GM13977 (cell line): ENCODE measurements around the gene LIPC.

Experiments
- DNase-seq: peaks from one replicate; pipeline ENCODE4 v3.0.0; 2012; ENCODE audit warnings: low spot score
- CTCF ChIP-seq: IDR thresholded peaks from 2 replicates; pipeline ENCODE4 v1.5.1; 2012; ENCODE audit warnings: mild to moderate bottlenecking, control low read depth; ENCODE audit not compliant: insufficient read depth; ENCODE audit errors: extremely low read depth, missing control alignments
- in situ Hi-C: fragments of 300-500 bp; cut with MboI; formaldehyde crosslinking; loops from one replicate; pipeline ENCODE4 v1.12.0; 2022; ENCODE audit warnings: low sequenced_read_pairs, low pct_unique_long_range_greater_than_20kb, mixed read lengths, inconsistent platforms; ENCODE audit not compliant: unreplicated experiment

The LIPC gene

GRCh38 chr15:58608129-58608590 is 176.4 kb downstream of the LIPC start:
- in situ Hi-C loops = no loop called here
- no peak for TF ChIP-seq CTCF

GRCh38 chr15:58608711-58609110 is 176.9 kb downstream of the LIPC start:
- in situ Hi-C loops = no loop called here
- no peak for DNase-seq
- TF ChIP-seq CTCF = no peak

More at GRCh38 chr15:58608129-58608590, 176.4 kb downstream of the LIPC start:
- DNase-seq = no peak

GRCh38 chr15:58611731-58612676 is 180.2 kb downstream of the LIPC start:
- TF ChIP-seq CTCF = no peak
- no peak for DNase-seq
- in situ Hi-C loops = no loop called here

- no peak for DNase-seq
- in situ Hi-C loops = no loop called here
- no peak for TF ChIP-seq CTCF
Measured at GRCh38 chr15:58616171-58616570, 184.4 kb downstream of the LIPC start.
